SK-N-MC (cell line): ENCODE measurements around the gene DGKE.

Experiments
- EZH2 ChIP-seq: fragments of 200-600 bp; sonication (generic); IDR thresholded peaks from one replicate; pipeline ENCODE4 v1.6.1; 2017; ENCODE audit warnings: antibody characterized with exemption
- FOXP2 ChIP-seq: optimal IDR thresholded peaks from 2 replicates; pipeline ENCODE3; 2011; ENCODE audit warnings: mild to moderate bottlenecking, moderate library complexity; ENCODE audit not compliant: insufficient read depth; ENCODE audit errors: extremely low read length, control extremely low read depth
- POLR2AphosphoS5 ChIP-seq: IDR thresholded peaks from 2 replicates; pipeline ENCODE4 v1.6.1; 2012; ENCODE audit warnings: mild to moderate bottlenecking, low read depth, low read length, borderline replicate concordance

DNA sequence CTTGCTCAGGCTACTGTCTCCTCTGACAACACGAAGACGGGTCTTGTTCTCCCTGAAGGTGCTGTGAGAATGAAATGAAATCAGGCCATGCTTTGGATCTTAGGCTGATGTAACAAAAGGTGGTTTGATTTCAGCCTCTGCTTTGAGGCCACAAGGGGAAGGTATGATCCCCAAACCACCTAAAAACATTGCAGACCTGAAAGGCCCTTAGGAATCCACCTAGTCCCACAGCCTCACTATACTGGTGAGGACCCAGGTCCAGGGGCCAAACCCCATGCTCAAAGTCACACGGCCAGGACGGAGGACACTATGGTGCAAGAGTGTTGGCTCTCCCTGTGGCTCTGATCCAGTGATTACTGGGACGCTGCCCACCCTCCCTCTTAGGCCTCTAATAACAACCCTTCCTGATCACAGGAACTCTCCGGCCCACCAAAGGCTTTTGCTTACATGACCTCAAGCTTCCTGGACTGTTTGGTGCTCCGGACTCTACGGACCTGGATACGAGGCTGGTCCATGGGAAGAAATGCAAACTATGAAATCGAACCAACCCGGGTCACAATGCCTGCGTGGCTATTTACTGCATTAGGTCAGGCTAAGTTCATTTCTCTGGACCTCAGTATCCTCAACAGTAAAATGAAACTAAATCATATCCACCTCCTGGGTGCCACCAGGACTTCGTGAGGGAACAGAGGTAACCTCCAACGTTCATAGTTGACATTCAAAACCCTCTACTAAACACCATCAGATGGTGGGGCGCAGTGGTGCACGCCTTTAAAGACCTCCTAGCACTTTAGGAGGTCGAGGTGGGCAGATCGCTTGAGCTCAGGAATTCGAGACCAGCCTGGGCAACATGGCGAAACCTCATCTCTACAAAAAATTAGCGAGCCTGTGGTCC, 78.4 kb downstream of the DGKE start:
- TF ChIP-seq POLR2AphosphoS5 (no peak), EZH2 (no peak), FOXP2 (no peak)
